ENCODE data around the gene ASIC1. TPM values are rescaled to one million over a fixed set of nuclear protein-coding genes. Genes with fewer than 3 reads are reported as not detected.

Gene ASIC1
- total RNA-seq, 4 donors from 2014 or later = 0.70 to 5.7 (median 1.5) TPM; not detected in 1

DNA sequence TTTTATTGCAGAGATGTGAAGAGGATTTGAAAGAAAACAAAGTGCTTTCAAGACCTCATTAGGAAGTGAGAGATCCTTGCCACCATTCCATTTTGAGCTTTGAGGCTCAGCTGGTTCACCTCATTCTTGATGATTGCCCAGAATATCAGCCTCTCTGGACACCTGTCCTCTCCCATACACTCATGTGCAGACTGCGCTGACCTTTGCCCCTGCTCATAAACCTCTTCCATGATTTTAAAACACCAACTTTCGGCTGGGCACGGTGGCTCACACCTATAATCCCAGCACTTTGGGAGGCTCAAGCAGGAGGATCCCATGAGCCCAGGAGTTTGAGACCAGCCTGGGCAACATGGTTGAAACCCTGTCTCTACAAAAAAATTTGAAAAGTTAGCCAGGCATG is 63.6 kb downstream of the ASIC1 start:
- H3K4me1 ChIP-seq = peaks cover 0 to 32% (median 0%) of the 10 kb centered on the region in 4 donors
- peak overlapping the region in 2 of 4 donors; percentile 9 to 55 for H3K27ac ChIP-seq
- peak in 1 of 3 donors; percentile 60 for DNase-seq
- H3K4me3 ChIP-seq = no peak overlapping the region
- H3K36me3 ChIP-seq = peaks cover 0 to 61% (median 0%) of the 10 kb centered on the region in 3 donors
- H3K9me3 ChIP-seq = no peaks in the 10 kb centered on the region
- H3K27me3 ChIP-seq = no peaks in the 10 kb centered on the region
- TF ChIP-seq, protein P1, sequence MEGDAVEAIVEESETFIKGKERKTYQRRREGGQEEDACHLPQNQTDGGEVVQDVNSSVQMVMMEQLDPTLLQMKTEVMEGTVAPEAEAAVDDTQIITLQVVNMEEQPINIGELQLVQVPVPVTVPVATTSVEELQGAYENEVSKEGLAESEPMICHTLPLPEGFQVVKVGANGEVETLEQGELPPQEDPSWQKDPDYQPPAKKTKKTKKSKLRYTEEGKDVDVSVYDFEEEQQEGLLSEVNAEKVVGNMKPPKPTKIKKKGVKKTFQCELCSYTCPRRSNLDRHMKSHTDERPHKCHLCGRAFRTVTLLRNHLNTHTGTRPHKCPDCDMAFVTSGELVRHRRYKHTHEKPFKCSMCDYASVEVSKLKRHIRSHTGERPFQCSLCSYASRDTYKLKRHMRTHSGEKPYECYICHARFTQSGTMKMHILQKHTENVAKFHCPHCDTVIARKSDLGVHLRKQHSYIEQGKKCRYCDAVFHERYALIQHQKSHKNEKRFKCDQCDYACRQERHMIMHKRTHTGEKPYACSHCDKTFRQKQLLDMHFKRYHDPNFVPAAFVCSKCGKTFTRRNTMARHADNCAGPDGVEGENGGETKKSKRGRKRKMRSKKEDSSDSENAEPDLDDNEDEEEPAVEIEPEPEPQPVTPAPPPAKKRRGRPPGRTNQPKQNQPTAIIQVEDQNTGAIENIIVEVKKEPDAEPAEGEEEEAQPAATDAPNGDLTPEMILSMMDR (IDR thresholded peaks at IDR 0.05) = no peak
- no peak for TF ChIP-seq POLR2A (IDR thresholded peaks at IDR 0.05)

DNA sequence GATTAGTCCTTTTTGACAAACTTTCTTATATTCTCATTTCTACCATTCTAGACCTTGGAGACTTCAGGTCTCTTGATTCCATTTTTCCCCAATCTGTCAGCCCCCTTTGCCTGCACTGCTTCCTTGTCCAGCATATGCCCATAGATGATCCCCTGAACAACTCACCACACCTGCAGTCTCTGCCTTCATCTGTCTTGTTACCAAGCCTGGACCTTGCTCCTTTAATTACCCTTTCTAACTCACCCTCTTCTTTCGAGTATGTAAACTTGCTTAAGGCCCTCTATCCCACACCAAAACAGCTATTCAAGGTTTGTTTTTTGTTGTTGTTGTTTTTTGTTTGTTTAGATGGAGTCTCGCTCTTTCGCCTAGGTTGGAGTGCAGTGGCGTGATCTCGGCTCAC is 64.2 kb downstream of the ASIC1 start:
- DNase-seq = no peak
- H3K4me3 ChIP-seq = no peak overlapping the region
- peak overlapping the region in 3 of 4 donors; percentile 6 to 55 (median 9) for H3K27ac ChIP-seq
- TF ChIP-seq, protein P1 (IDR thresholded peaks at IDR 0.05) = no peak
- no peak for TF ChIP-seq POLR2A (IDR thresholded peaks at IDR 0.05)
- no peaks in the 10 kb centered on the region for H3K9me3 ChIP-seq
- no peaks in the 10 kb centered on the region for H3K27me3 ChIP-seq
- peaks cover 0 to 58% (median 0%) of the 10 kb centered on the region in 3 donors for H3K36me3 ChIP-seq
- peaks cover 0 to 27% (median 0%) of the 10 kb centered on the region in 4 donors for H3K4me1 ChIP-seq

DNA sequence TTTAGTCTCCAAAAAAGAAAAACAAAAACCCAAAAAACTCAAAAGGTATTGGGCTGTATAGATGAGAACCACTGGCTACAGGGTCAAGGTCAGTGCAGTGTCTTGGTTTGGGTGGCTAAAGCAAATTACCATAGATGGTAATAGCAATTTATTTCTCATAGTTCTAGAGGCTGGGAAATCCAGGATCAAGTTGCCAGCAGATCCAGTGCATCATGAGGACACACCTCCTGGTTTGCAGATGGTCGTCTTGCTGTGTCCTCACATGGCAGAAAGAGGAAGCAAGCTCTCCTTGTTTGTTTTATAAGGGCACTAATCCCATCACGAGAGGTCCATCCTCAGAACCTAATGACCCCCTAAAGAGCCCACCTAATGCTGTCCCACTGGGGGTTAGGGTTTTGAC is 65.8 kb downstream of the ASIC1 start:
- no peak for TF ChIP-seq POLR2A (IDR thresholded peaks at IDR 0.05)
- TF ChIP-seq, protein P1 (IDR thresholded peaks at IDR 0.05) = no peak
- peaks cover 0 to 69% (median 0%) of the 10 kb centered on the region in 3 donors for H3K36me3 ChIP-seq

DNA sequence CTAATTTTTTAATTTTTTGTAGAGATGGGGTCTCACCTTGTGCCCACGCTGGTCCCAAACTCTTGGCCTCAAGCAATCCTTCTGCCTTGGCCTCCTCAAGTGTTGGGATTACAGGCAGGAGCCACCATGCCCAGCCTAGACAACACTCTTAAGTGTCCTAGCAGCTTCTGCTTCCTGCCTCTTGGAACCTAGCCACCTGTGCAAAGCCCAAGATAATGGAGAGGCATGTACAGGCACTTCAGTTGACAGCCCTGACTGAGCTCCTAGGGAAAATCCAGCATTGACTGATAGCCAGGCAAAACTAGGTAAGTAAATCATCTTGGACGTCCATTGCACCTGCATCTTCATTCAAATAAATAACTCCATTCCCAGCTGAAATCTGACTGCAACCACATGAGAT is 70.2 kb downstream of the ASIC1 start:
- H3K36me3 ChIP-seq = peaks cover 0 to 65% (median 6%) of the 10 kb centered on the region in 3 donors
- no peak overlapping the region for H3K27ac ChIP-seq
- no peaks in the 10 kb centered on the region for H3K27me3 ChIP-seq
- H3K9me3 ChIP-seq = no peaks in the 10 kb centered on the region
- peaks cover 0 to 8% (median 0%) of the 10 kb centered on the region in 4 donors for H3K4me1 ChIP-seq
- no peak for DNase-seq
- TF ChIP-seq, protein P1 (IDR thresholded peaks at IDR 0.05) = no peak
- TF ChIP-seq POLR2A (IDR thresholded peaks at IDR 0.05) = no peak
- no peak overlapping the region for H3K4me3 ChIP-seq

More for the DNA sequence above, 65.8 kb downstream of the ASIC1 start:
- no peak for DNase-seq
- no peaks in the 10 kb centered on the region for H3K9me3 ChIP-seq
- H3K4me3 ChIP-seq = no peak overlapping the region
- no peaks in the 10 kb centered on the region for H3K27me3 ChIP-seq
- peaks cover 0 to 19% (median 0%) of the 10 kb centered on the region in 4 donors for H3K4me1 ChIP-seq
- no peak overlapping the region for H3K27ac ChIP-seq

DNA sequence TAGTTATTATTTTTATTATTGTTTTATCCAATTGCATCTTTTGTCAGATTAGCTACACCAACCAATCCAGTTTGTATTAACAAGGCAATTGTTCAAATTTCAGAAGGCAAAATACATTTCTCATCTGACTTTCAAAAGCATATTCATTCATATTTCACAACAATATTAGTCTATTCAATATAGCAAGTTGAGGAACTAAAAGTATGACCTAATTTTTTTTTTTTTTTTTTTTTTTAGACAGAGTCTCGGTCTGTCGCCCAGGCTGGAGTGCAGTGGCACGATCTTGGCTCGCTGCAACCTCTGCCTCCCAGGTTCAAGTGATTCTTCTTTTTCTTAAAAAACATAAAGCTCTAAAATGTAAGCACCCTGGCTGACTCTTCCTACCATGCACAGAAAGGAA is 71.9 kb downstream of the ASIC1 start:
- peaks cover 0 to 61% (median 6%) of the 10 kb centered on the region in 3 donors for H3K36me3 ChIP-seq
- H3K27me3 ChIP-seq = no peaks in the 10 kb centered on the region
- H3K4me3 ChIP-seq = no peak overlapping the region
- DNase-seq = no peak
- no peak overlapping the region for H3K27ac ChIP-seq
- peaks cover 0 to 10% (median 0%) of the 10 kb centered on the region in 4 donors for H3K4me1 ChIP-seq
- no peaks in the 10 kb centered on the region for H3K9me3 ChIP-seq
- no peak for TF ChIP-seq POLR2A (IDR thresholded peaks at IDR 0.05)
- TF ChIP-seq, protein P1 (IDR thresholded peaks at IDR 0.05) = no peak
